Aorta (tissue), 5 donors: Measurements from ENCODE around the gene TRPC5OS. TPM values are rescaled to one million over a fixed set of nuclear protein-coding genes. Genes with fewer than 3 reads are reported as not detected.

Source experiments
- ATAC-seq: fragments of 200-7000 bp; cut with Tn5 transposase; one replicate; pipeline ENCODE4 v1.9.1; 2022; ENCODE audit warnings: moderate library complexity; ENCODE audit not compliant: low FRiP score
- DNase-seq, 2 donors: peaks; one replicate each; pipeline ENCODE4 v3.0.0-alpha.2; 2020
- H3K27ac ChIP-seq, 2 donors: one replicate each; pipeline ENCODE4 v1.5.1; 2013; ENCODE audit warnings: low read length in 2 of 2, mild to moderate bottlenecking in 2 of 2, moderate library complexity in 2 of 2, control low read depth in 1 of 2, inconsistent platforms in 1 of 2, low read depth in 1 of 2
- H3K27me3 ChIP-seq, 2 donors: one replicate each; pipeline ENCODE4 v1.6.1; 2013; ENCODE audit warnings: control low read depth in 1 of 2, low read length in 1 of 2, mild to moderate bottlenecking in 1 of 2, moderate library complexity in 1 of 2; ENCODE audit not compliant: insufficient read depth in 2 of 2, control insufficient read depth in 1 of 2
- H3K36me3 ChIP-seq, 2 donors: one replicate each; pipeline ENCODE4 v1.6.1; 2013; ENCODE audit warnings: control low read depth in 1 of 2, low read length in 1 of 2, mild to moderate bottlenecking in 1 of 2; ENCODE audit not compliant: insufficient read depth in 2 of 2, control insufficient read depth in 1 of 2
- H3K4me1 ChIP-seq, 2 donors: one replicate each; pipeline ENCODE4 v1.6.1; 2013; ENCODE audit warnings: low read length in 2 of 2, control low read depth in 1 of 2, mild to moderate bottlenecking in 1 of 2, moderate library complexity in 1 of 2; ENCODE audit not compliant: insufficient read depth in 2 of 2, control insufficient read depth in 1 of 2
- H3K4me3 ChIP-seq, 2 donors: one replicate each; pipeline ENCODE4 v1.5.1; 2013; ENCODE audit warnings: low read length in 2 of 2, control low read depth in 1 of 2, mild to moderate bottlenecking in 1 of 2
- H3K9me3 ChIP-seq: one replicate; pipeline ENCODE4 v1.6.1; 2013; ENCODE audit warnings: mild to moderate bottlenecking, low read length; ENCODE audit not compliant: control insufficient read depth
- WGBS, 2 donors: extraction: QIAGEN DNeasy Blood & Tissue Kit; methylation state at CpG; one replicate each; pipeline ENCODE4 v1.1.7; 2013; 5-methylcytosine and 5-hydroxymethylcytosine counted together
- intact Hi-C, 2 donors: fragments of 100-400 bp; cut with DNase I; formaldehyde crosslinking; loops; one replicate each; pipeline versions ENCODE4 v1.14.2 to v1.15.0; 2022
- polyA plus RNA-seq, 2 donors: library from polyadenylated mRNA; stranded (reverse); fragments of 200-250 nt; gene quantifications; one replicate each; pipeline ENCODE4 v1.2.3, GENCODE V29; 2013
- total RNA-seq, 2 donors: library from RNA; stranded (reverse); fragmentation: NEBNext Ultra II Directional; extraction: Animal tissue kit (Norgen Biotek cat#: 25700); gene quantifications; one replicate each; pipeline ENCODE4 v1.2.1, GENCODE V29; 2021
- donor health status: healthy with polysubstance abuse.
- donor health status: Bipolar disorder and iron deficiency.
- donor health status: DM: no; HTN: no; CAD: no.
- donor health status: DM: no; HTN: no; CAD: no.
- donor health status: DM: yes; HTN: yes; CAD: no.

The TRPC5OS gene
- total and polyA plus RNA-seq, 4 donors = not detected

- 76 to 97% methylated on average over 4 of the region's 4 CpGs for WGBS, 2 donors
These were observed 21.2 kb upstream of the TRPC5OS start for GRCh38 chrX:111854556-111855490.

GRCh38 chrX:111857534-111858060 lies 18.4 kb upstream of the TRPC5OS start:
- WGBS, 2 donors = 42 to 80% methylated on average over 1 of the region's 1 CpG
- intact Hi-C loops = no loop called here

More at GRCh38 chrX:111854556-111855490, 21.2 kb upstream of the TRPC5OS start:
- H3K36me3 ChIP-seq = no peaks in the 10 kb centered on the region
- no peak overlapping the region for H3K4me3 ChIP-seq
- no peaks in the 10 kb centered on the region for H3K4me1 ChIP-seq
- ATAC-seq (no peak), DNase-seq (no peak)
- intact Hi-C loops = no loop called here
- H3K27ac ChIP-seq = no peak overlapping the region
- no peaks in the 10 kb centered on the region for H3K27me3 ChIP-seq
- no peaks in the 10 kb centered on the region for H3K9me3 ChIP-seq

GRCh38 chrX:111861605-111862004 lies 14.4 kb upstream of the TRPC5OS start:
- H3K27me3 ChIP-seq = no peaks in the 10 kb centered on the region
- H3K4me1 ChIP-seq = no peaks in the 10 kb centered on the region
- H3K9me3 ChIP-seq = no peaks in the 10 kb centered on the region
- H3K4me3 ChIP-seq = no peak overlapping the region
- DNase-seq = no peak
- 82 to 89% methylated on average over 5 of the region's 5 CpGs for WGBS, 2 donors
- no peak overlapping the region for H3K27ac ChIP-seq
- intact Hi-C loops = no loop called here
- no peak for ATAC-seq
- no peaks in the 10 kb centered on the region for H3K36me3 ChIP-seq

More at GRCh38 chrX:111857534-111858060, 18.4 kb upstream of the TRPC5OS start:
- DNase-seq = no peak
- Histone ChIP-seq H3K27me3 (no peaks in the 10 kb centered on the region), H3K36me3 (no peaks in the 10 kb centered on the region), H3K4me3 (no peak overlapping the region), H3K4me1 (no peaks in the 10 kb centered on the region), H3K9me3 (no peaks in the 10 kb centered on the region), H3K27ac (no peak overlapping the region)
- no peak for ATAC-seq

GRCh38 chrX:111867236-111867635 lies 8.7 kb upstream of the TRPC5OS start:
- Histone ChIP-seq H3K36me3 (no peaks in the 10 kb centered on the region), H3K27ac (no peak overlapping the region), H3K27me3 (no peaks in the 10 kb centered on the region), H3K4me3 (no peak overlapping the region), H3K4me1 (no peaks in the 10 kb centered on the region), H3K9me3 (no peaks in the 10 kb centered on the region)
- ATAC-seq (no peak), DNase-seq (no peak)
- WGBS, 2 donors = 90 to 96% methylated on average over 2 of the region's 2 CpGs
- intact Hi-C loops = no loop called here

GRCh38 chrX:111868726-111869638 lies 7.0 kb upstream of the TRPC5OS start:
- WGBS, 2 donors = 27 to 29% methylated on average over 5 of the region's 5 CpGs
- Histone ChIP-seq H3K4me3 (no peak overlapping the region), H3K27ac (peak overlapping the region in 1 of 2 donors; percentile 44), H3K27me3 (no peaks in the 10 kb centered on the region), H3K4me1 (no peaks in the 10 kb centered on the region), H3K36me3 (no peaks in the 10 kb centered on the region), H3K9me3 (no peaks in the 10 kb centered on the region)
- DNase-seq (no peak), ATAC-seq (no peak)
- intact Hi-C loops = no loop called here

- no peak overlapping the region for H3K27ac ChIP-seq
- intact Hi-C loops = loop anchor here in 1 of 2 donors (10.0 kb wide), 1 partner anchor 765 kb away; no protein-coding TSS in a partner anchor
- no peaks in the 10 kb centered on the region for H3K36me3 ChIP-seq
- H3K9me3 ChIP-seq = no peaks in the 10 kb centered on the region
- no peak overlapping the region for H3K4me3 ChIP-seq
- H3K4me1 ChIP-seq = no peaks in the 10 kb centered on the region
- H3K27me3 ChIP-seq = no peaks in the 10 kb centered on the region
- DNase-seq (no peak), ATAC-seq (peak; percentile 66)
- 13 to 26% methylated on average over 1 of the region's 1 CpG for WGBS, 2 donors
These were observed 6.3 kb upstream of the TRPC5OS start for GRCh38 chrX:111869639-111870034.

- ATAC-seq = no peak
- intact Hi-C loops = loop anchor here in 1 of 2 donors (10.0 kb wide), 1 partner anchor 761 kb away; no protein-coding TSS in a partner anchor
- WGBS, 2 donors = 69 to 81% methylated on average over 3 of the region's 3 CpGs
These were observed 1.7 kb upstream of the TRPC5OS start for GRCh38 chrX:111874241-111874640.

GRCh38 chrX:111876646-111877045 lies 665 bp downstream of the TRPC5OS start:
- H3K9me3 ChIP-seq = no peaks in the 10 kb centered on the region
- H3K36me3 ChIP-seq = no peaks in the 10 kb centered on the region
- DNase-seq (no peak), ATAC-seq (no peak)
- H3K4me1 ChIP-seq = no peaks in the 10 kb centered on the region
- no peak overlapping the region for H3K4me3 ChIP-seq
- no peaks in the 10 kb centered on the region for H3K27me3 ChIP-seq
- intact Hi-C loops = loop anchor here in 1 of 2 donors (10.0 kb wide), 1 partner anchor 758 kb away; no protein-coding TSS in a partner anchor
- H3K27ac ChIP-seq = no peak overlapping the region
- 43 to 60% methylated on average over 3 of the region's 3 CpGs for WGBS, 2 donors

More at GRCh38 chrX:111874241-111874640, 1.7 kb upstream of the TRPC5OS start:
- no peaks in the 10 kb centered on the region for H3K27me3 ChIP-seq
- H3K27ac ChIP-seq = no peak overlapping the region
- no peaks in the 10 kb centered on the region for H3K4me1 ChIP-seq
- no peak for DNase-seq
- H3K36me3 ChIP-seq = no peaks in the 10 kb centered on the region
- no peak overlapping the region for H3K4me3 ChIP-seq
- no peaks in the 10 kb centered on the region for H3K9me3 ChIP-seq
